HepG2 (cell line): ENCODE data around the gene CMA1. TPM values are rescaled to one million over a fixed set of nuclear protein-coding genes. Genes with fewer than 3 reads are reported as not detected.
A peak's percentile ranks its signal among the peaks of the same experiment; 100 is the strongest.

Experiments
- AHR ChIP-seq: IDR thresholded peaks from 2 replicates; pipeline ENCODE4 v1.6.1; 2018; ENCODE audit warnings: missing genetic modification reagents, missing compliant biosample characterization
- DZIP1 ChIP-seq: sonication (generic); formaldehyde crosslinking; IDR thresholded peaks from 2 replicates; pipeline ENCODE4 v1.5.0; 2020; ENCODE audit warnings: mild to moderate bottlenecking, missing genetic modification reagents
- GABPA ChIP-seq, 2 experiments: IDR thresholded peaks; 2 replicates each; pipeline ENCODE4 v1.6.1; 2011 to 2016; ENCODE audit warnings: low read depth in 2 of 2, low read length in 1 of 2, missing biosample characterization in 1 of 2, missing genetic modification characterization in 1 of 2
- IKZF4 ChIP-seq: sonication (generic); formaldehyde crosslinking; IDR thresholded peaks from 2 replicates; pipeline ENCODE4 v1.5.1; 2020; ENCODE audit warnings: borderline replicate concordance, mild to moderate bottlenecking, low read depth, missing genetic modification reagents; ENCODE audit errors: not compliant biosample characterization
- MED1 ChIP-seq: sonication (generic); formaldehyde crosslinking; IDR thresholded peaks from 2 replicates; pipeline ENCODE4 v1.4.0; 2020; ENCODE audit warnings: missing genetic modification reagents
- SNAI1 ChIP-seq: sonication (generic); formaldehyde crosslinking; IDR thresholded peaks from 2 replicates; pipeline ENCODE4 v1.5.0; 2020; ENCODE audit warnings: mild to moderate bottlenecking, missing genetic modification reagents, borderline replicate concordance
- SNAPC2 ChIP-seq: sonication (generic); formaldehyde crosslinking; IDR thresholded peaks from 2 replicates; pipeline ENCODE4 v1.8.1; 2022; ENCODE audit warnings: mild to moderate bottlenecking, missing genetic modification reagents
- STAG1 ChIP-seq: sonication (generic); formaldehyde crosslinking; IDR thresholded peaks from 2 replicates; pipeline ENCODE4 v1.4.0; 2020; ENCODE audit warnings: missing genetic modification reagents
- TMF1 ChIP-seq: sonication (generic); formaldehyde crosslinking; IDR thresholded peaks from 2 replicates; pipeline ENCODE4 v1.8.1; 2022; ENCODE audit warnings: low read depth, missing genetic modification reagents
- YEATS4 ChIP-seq: sonication (generic); formaldehyde crosslinking; IDR thresholded peaks from 2 replicates; pipeline ENCODE4 v1.4.0; 2020; ENCODE audit warnings: missing genetic modification reagents, borderline replicate concordance
- ZBTB49 ChIP-seq: sonication (generic); formaldehyde crosslinking; IDR thresholded peaks from 2 replicates; pipeline ENCODE4 v1.4.0; 2020; ENCODE audit warnings: missing genetic modification reagents, borderline replicate concordance
- ZMAT3 ChIP-seq: sonication (generic); formaldehyde crosslinking; conservative IDR thresholded peaks from 2 replicates; pipeline ENCODE4 v1.7.0; 2021; ENCODE audit warnings: missing genetic modification reagents
- ZNF646 ChIP-seq: sonication (generic); formaldehyde crosslinking; IDR thresholded peaks from 2 replicates; pipeline ENCODE4 v1.9.0; 2021; ENCODE audit warnings: mild to moderate bottlenecking, missing genetic modification reagents
- ZNF841 ChIP-seq: sonication (generic); formaldehyde crosslinking; IDR thresholded peaks from 2 replicates; pipeline ENCODE4 v1.8.1; 2023; ENCODE audit warnings: missing genetic modification reagents, borderline replicate concordance
- polyA plus RNA-seq, 8 experiments: library from polyadenylated mRNA; depleted of rRNA in 3 of 8; stranded (reverse) in 7 of 8; unstranded in 1 of 8; fragments of >200 nt; fragmentation: Illumina TruSeq in 4 of 8; extraction: Trizol in 4 of 8; gene quantifications; 2 replicates each; pipeline versions ENCODE4 v1.2.1 to v1.2.3, GENCODE V29; 2011 to 2016; ENCODE audit warnings: low read depth in 4 of 8, missing spikeins in 1 of 8, mixed read lengths in 1 of 8; ENCODE audit not compliant: insufficient read depth in 1 of 8
- total RNA-seq, 5 experiments: library from RNA; depleted of rRNA; stranded (reverse); fragments of >200 nt; fragmentation: Illumina TruSeq; extraction: Trizol; gene quantifications; 2 replicates each; pipeline ENCODE4 v1.2.3, GENCODE V29; 2016; ENCODE audit warnings: low read depth in 1 of 5
- TF ChIP-seq, protein P1 (sequence below): IDR thresholded peaks from 2 replicates; pipeline ENCODE4 v1.6.1; 2016; ENCODE audit warnings: low read depth

Gene CMA1
- total and polyA plus RNA-seq, 2 of the 13 experiments (the other 11 are each of a cell fraction or from before 2014, with no cell fraction given), result not detected

DNA sequence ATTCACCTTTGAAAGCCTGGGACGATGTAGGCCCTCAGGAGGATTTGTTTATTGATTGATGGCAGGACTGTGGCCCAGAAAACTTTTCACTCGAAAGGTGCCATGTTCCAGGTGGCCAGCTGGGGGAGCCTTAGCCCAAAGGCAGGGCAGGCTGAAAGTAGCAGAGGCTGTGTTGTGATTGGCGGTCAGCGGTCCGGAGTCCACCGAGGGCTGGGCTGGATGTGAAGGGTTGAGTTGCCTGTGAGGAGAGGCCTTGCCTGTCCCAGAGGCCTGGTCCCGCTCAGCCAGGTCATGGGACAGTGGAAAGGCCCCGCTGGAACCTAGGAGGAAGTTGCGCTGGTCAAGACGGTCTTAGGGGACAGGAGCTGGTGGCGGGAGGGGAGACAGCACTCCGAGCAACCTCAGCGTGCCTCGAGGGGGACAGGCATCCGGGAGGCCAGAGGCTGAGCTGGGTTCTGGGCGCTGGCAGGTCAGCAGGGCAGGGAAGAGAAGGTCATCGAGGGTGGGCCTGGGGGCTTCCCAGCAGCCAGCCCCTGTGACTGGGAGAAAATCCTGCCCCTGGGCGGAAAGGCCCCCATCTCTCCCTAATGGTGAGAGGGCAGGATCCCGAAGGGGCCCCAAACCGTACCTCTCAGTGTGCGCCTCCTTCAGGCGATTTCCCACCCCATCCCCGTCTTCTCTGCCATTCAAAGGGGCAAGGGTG is 26.3 kb downstream of the CMA1 start (continued):
- TF ChIP-seq ZBTB49 (CRISPR knock-in tag) (peak; percentile 84; the same call in 1 of the 2 replicates), DZIP1 (CRISPR knock-in tag) (no peak; the same call in 1 of the 2 replicates), SNAPC2 (no peak), AHR (CRISPR knock-in tag) (peak; percentile 86; the same call in 1 of the 2 replicates), ZMAT3 (CRISPR knock-in tag) (no peak), ZNF646 (CRISPR knock-in tag) (no peak), MED1 (CRISPR knock-in tag) (peak; percentile 68), ZNF841 (CRISPR knock-in tag) (no peak), IKZF4 (peak; percentile 90), SNAI1 (no peak), STAG1 (CRISPR knock-in tag) (peak; percentile 98), YEATS4 (CRISPR knock-in tag) (peak; percentile 73), GABPA (IDR thresholded peaks at IDR 0.05; ENCODE audit: low read depth, low read length) (no peak), GABPA (CRISPR knock-in tag; IDR thresholded peaks at IDR 0.05; ENCODE audit: low read depth) (no peak), TMF1 (CRISPR knock-in tag) (no peak)
- TF ChIP-seq, protein P1, sequence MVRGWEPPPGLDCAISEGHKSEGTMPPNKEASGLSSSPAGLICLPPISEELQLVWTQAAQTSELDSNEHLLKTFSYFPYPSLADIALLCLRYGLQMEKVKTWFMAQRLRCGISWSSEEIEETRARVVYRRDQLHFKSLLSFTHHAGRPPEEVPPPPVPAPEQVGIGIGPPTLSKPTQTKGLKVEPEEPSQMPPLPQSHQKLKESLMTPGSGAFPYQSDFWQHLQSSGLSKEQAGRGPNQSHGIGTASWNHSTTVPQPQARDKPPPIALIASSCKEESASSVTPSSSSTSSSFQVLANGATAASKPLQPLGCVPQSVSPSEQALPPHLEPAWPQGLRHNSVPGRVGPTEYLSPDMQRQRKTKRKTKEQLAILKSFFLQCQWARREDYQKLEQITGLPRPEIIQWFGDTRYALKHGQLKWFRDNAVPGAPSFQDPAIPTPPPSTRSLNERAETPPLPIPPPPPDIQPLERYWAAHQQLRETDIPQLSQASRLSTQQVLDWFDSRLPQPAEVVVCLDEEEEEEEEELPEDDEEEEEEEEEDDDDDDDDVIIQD (CRISPR knock-in tag), result peak; percentile 98
